ENCODE results near the gene NEURL1. TPM values are rescaled to one million over a fixed set of nuclear protein-coding genes. Genes with fewer than 3 reads are reported as not detected.

The NEURL1 gene
- total RNA-seq, 1 experiment from 2014 or later: 4.8 TPM

DNA sequence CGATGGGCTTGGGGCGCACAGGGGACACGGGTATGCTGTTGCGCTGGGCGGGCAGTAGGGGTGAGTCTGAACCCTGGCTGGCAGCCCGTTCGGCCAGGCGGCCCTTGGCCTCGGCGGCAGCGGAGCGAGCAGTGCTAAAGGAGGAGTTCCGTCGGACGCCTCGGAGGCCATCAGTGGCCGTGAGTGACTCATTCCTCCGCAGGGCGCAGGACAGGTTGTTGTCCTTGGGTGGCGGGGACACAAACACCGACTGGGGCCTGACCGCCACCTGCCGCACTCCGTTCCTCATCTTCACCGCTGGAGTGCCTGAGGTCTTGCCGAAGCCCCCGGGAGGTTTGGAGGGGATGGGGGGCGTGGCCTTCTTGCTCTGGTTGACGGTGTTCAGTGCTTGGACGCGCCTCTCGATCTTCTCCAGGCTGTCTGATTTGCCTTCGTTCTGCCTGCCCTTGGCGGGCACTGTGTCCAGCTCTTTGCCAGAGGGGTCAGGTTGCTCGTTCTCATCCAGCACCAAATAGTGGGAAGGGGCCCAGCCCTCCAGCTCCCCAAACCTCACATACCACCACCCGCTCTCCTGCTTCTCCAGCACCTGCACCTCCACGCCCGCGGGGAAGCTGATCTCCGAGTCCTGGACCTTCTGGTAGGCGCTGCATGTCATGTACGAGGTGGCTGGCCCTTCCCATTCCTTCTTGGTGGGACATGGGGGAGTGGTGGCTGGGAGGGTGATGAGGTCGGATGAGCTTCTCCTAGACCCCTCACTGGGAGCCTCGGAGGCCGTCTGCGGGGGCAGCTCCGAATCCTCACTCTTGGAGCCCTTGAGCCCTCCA, 108.7 kb downstream of the NEURL1 start:
- H2AFZ ChIP-seq: no peak overlapping the region
- intact Hi-C loops (cut with micrococcal nuclease; ENCODE audit: unreplicated experiment): no loop called here
- no peaks in the 10 kb centered on the region for H3K9me2 ChIP-seq (ENCODE audit: insufficient read depth)
- BruUV-seq (replicated peaks): no TSS peak
- no peak overlapping the region for H3K27ac ChIP-seq
- H3K79me2 ChIP-seq (ENCODE audit: low read depth): no peaks in the 10 kb centered on the region
- H3K4me1 ChIP-seq (replicated peaks; ENCODE audit: insufficient read depth): no peaks in the 10 kb centered on the region
- no peaks in the 10 kb centered on the region for H3K36me3 ChIP-seq (ENCODE audit: low read depth)
- ChIA-PET CTCF (no interaction called here), POLR2A (ENCODE audit: unreplicated experiment) (interaction anchor here (0.5 kb wide), 1 partner anchor 10 kb away, joined by 4 read pairs; no protein-coding TSS in a partner anchor)
- H4K20me1 ChIP-seq (ENCODE audit: insufficient read depth): no peaks in the 10 kb centered on the region
- no peaks in the 10 kb centered on the region for H3K9me3 ChIP-seq (ENCODE audit: insufficient read depth, low read depth)
- H3F3A ChIP-seq (ENCODE audit: insufficient read depth, low read depth): no peaks in the 10 kb centered on the region
- TF ChIP-seq EZH2 (IDR thresholded peaks at IDR 0.05; ENCODE audit: low read depth): no peak
- TF ChIP-seq, protein P1, sequence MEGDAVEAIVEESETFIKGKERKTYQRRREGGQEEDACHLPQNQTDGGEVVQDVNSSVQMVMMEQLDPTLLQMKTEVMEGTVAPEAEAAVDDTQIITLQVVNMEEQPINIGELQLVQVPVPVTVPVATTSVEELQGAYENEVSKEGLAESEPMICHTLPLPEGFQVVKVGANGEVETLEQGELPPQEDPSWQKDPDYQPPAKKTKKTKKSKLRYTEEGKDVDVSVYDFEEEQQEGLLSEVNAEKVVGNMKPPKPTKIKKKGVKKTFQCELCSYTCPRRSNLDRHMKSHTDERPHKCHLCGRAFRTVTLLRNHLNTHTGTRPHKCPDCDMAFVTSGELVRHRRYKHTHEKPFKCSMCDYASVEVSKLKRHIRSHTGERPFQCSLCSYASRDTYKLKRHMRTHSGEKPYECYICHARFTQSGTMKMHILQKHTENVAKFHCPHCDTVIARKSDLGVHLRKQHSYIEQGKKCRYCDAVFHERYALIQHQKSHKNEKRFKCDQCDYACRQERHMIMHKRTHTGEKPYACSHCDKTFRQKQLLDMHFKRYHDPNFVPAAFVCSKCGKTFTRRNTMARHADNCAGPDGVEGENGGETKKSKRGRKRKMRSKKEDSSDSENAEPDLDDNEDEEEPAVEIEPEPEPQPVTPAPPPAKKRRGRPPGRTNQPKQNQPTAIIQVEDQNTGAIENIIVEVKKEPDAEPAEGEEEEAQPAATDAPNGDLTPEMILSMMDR (conservative IDR thresholded peaks at IDR 0.05): no peak
- no peak overlapping the region for H3K4me2 ChIP-seq
- H3K4me3 ChIP-seq: no peak overlapping the region
- no peak for DNase-seq
- H3K27me3 ChIP-seq (ENCODE audit: insufficient read depth, low read depth): no peaks in the 10 kb centered on the region

DNA sequence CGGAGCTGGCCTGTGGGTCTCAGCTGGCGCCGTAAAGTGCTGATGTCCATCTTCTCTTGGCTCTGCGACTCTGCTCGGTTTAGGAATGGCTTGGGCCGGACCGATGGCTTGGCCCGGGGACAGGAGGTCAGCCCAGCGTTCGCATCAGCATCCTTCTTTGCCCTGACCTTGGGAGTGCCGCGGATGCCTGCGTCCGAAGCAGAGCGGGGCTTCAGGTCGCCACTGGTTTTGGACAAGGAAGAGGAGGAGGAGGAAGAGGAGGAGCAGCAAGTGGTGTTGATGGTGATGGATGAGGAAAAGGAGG, 109.3 kb downstream of the NEURL1 start:
- ChIA-PET POLR2A (ENCODE audit: unreplicated experiment) (interaction anchor here (0.5 kb wide), 1 partner anchor 9 kb away, joined by 4 read pairs; no protein-coding TSS in a partner anchor), CTCF (no interaction called here)
- Histone ChIP-seq H3K4me3 (no peak overlapping the region), H3K79me2 (ENCODE audit: low read depth) (no peaks in the 10 kb centered on the region), H2AFZ (no peak overlapping the region), H3K9me3 (ENCODE audit: insufficient read depth, low read depth) (no peaks in the 10 kb centered on the region), H3K27me3 (ENCODE audit: insufficient read depth, low read depth) (no peaks in the 10 kb centered on the region), H3F3A (ENCODE audit: insufficient read depth, low read depth) (no peaks in the 10 kb centered on the region), H3K9me2 (ENCODE audit: insufficient read depth) (no peaks in the 10 kb centered on the region), H3K27ac (no peak overlapping the region), H4K20me1 (ENCODE audit: insufficient read depth) (no peaks in the 10 kb centered on the region), H3K4me1 (replicated peaks; ENCODE audit: insufficient read depth) (no peaks in the 10 kb centered on the region), H3K36me3 (ENCODE audit: low read depth) (no peaks in the 10 kb centered on the region), H3K4me2 (no peak overlapping the region)
- TF ChIP-seq, protein P1 (conservative IDR thresholded peaks at IDR 0.05): no peak
- no peak for TF ChIP-seq EZH2 (IDR thresholded peaks at IDR 0.05; ENCODE audit: low read depth)
- no TSS peak for BruUV-seq (replicated peaks)
- DNase-seq: no peak
- intact Hi-C loops (cut with micrococcal nuclease; ENCODE audit: unreplicated experiment): no loop called here

DNA sequence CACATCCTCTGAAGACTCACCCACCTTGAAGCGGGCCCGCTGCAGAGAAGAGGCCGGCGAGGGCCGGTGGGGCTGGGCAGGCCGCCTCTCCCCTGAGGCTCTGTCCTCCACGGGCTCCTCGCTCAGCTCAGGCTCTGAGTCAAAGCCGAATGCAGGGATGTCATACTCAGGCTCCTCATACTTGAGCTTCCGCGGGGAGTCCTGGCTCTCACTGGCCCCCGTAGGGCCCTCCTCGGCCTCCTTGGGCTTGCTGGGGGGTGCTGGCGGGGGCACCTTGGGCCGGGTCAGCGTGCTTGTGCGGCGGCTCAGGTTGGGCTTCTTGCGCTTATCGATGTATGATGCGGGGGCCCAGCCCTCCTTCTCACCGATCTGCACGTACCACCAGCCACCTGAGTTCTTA, 109.9 kb downstream of the NEURL1 start:
- intact Hi-C loops (cut with micrococcal nuclease; ENCODE audit: unreplicated experiment): no loop called here
- ChIA-PET CTCF (no interaction called here), POLR2A (ENCODE audit: unreplicated experiment) (no interaction called here)
- Histone ChIP-seq H3F3A (ENCODE audit: insufficient read depth, low read depth) (no peaks in the 10 kb centered on the region), H3K9me2 (ENCODE audit: insufficient read depth) (no peaks in the 10 kb centered on the region), H3K4me1 (replicated peaks; ENCODE audit: insufficient read depth) (no peaks in the 10 kb centered on the region), H3K4me2 (no peak overlapping the region), H2AFZ (no peak overlapping the region), H3K4me3 (no peak overlapping the region), H3K9me3 (ENCODE audit: insufficient read depth, low read depth) (no peaks in the 10 kb centered on the region), H4K20me1 (ENCODE audit: insufficient read depth) (no peaks in the 10 kb centered on the region), H3K27me3 (ENCODE audit: insufficient read depth, low read depth) (no peaks in the 10 kb centered on the region), H3K27ac (no peak overlapping the region), H3K79me2 (ENCODE audit: low read depth) (no peaks in the 10 kb centered on the region), H3K36me3 (ENCODE audit: low read depth) (no peaks in the 10 kb centered on the region)
- BruUV-seq (replicated peaks): no TSS peak
- TF ChIP-seq EZH2 (IDR thresholded peaks at IDR 0.05; ENCODE audit: low read depth): no peak
- TF ChIP-seq, protein P1 (conservative IDR thresholded peaks at IDR 0.05): no peak
- DNase-seq: no peak
